CD8-positive, alpha-beta memory T cell (primary cell): ENCODE results near the gene BAK1. TPM values are rescaled to one million over a fixed set of nuclear protein-coding genes. Genes with fewer than 3 reads are reported as not detected.

Experiments
- polyA plus RNA-seq: library from polyadenylated mRNA; unstranded; fragments of 300-500 nt; fragmentation: Illumina TruSeq; gene quantifications from one replicate; pipeline ENCODE4 v1.2.3, GENCODE V29; 2021
- total RNA-seq, 2 experiments: library from RNA; stranded (reverse); gene quantifications; one replicate each; pipeline ENCODE4 v1.2.3, GENCODE V29; 2021

The BAK1 gene
- total and polyA plus RNA-seq, 3 experiments from 2014 or later = 43.4 to 50.1 (median 48.5) TPM

Other genes starting within 250 kb of the BAK1 start
- 10 to 100 TPM; 51.6 to 52.7 TPM for gene KIFC1, start 188.5 kb downstream of the BAK1 start, total RNA-seq
- gene KIFC1, start 188.5 kb downstream of the BAK1 start, polyA plus RNA-seq = 0.39 TPM
- 10 to 100 TPM; 38.5 to 43.3 TPM for gene PHF1, start 169.3 kb downstream of the BAK1 start, total RNA-seq
- gene PHF1, start 169.3 kb downstream of the BAK1 start, polyA plus RNA-seq = 76.5 TPM
- gene CUTA, start 162.2 kb downstream of the BAK1 start, total RNA-seq = 100 to 1,000 TPM; 149 to 164 TPM
- gene CUTA, start 162.2 kb downstream of the BAK1 start, polyA plus RNA-seq = 451 TPM
- 10 to 100 TPM; 22.6 to 24.9 TPM for gene SYNGAP1, start 160.2 kb downstream of the BAK1 start, total RNA-seq
- gene SYNGAP1, start 160.2 kb downstream of the BAK1 start, polyA plus RNA-seq = 1.0 TPM
- gene ZBTB9, start 125.7 kb downstream of the BAK1 start, total RNA-seq = 10 to 100 TPM; 16.4 to 16.5 TPM
- gene ZBTB9, start 125.7 kb downstream of the BAK1 start, polyA plus RNA-seq = 9.1 TPM
- 10 to 100 TPM; 42.0 to 43.3 TPM for gene ITPR3, start 41.0 kb upstream of the BAK1 start, total RNA-seq
- 7.9 TPM for gene ITPR3, start 41.0 kb upstream of the BAK1 start, polyA plus RNA-seq
- gene UQCC2, start 131.4 kb upstream of the BAK1 start, total RNA-seq = 100 to 1,000 TPM; 150 to 157 TPM
- gene UQCC2, start 131.4 kb upstream of the BAK1 start, polyA plus RNA-seq = 46.7 TPM
- not detected for gene IP6K3, start 166.6 kb upstream of the BAK1 start, total RNA-seq
- not detected for gene IP6K3, start 166.6 kb upstream of the BAK1 start, polyA plus RNA-seq
- 10 to 100 TPM; 51.8 to 55.5 TPM for gene LEMD2, start 208.9 kb upstream of the BAK1 start, total RNA-seq
- gene LEMD2, start 208.9 kb upstream of the BAK1 start, polyA plus RNA-seq = 45.4 TPM
- gene MLN, start 223.7 kb upstream of the BAK1 start, total RNA-seq = not detected
- gene MLN, start 223.7 kb upstream of the BAK1 start, polyA plus RNA-seq = not detected